ENCODE measurements around the gene ATP8B2. TPM values are rescaled to one million over a fixed set of nuclear protein-coding genes. Genes with fewer than 3 reads are reported as not detected.

Gene ATP8B2
- total and polyA plus RNA-seq, 7 donors, result 1.3 to 5.8 (median 3.6) TPM

- H3K36me3 ChIP-seq (ENCODE audit: insufficient read depth in 1 of 2, low read depth in 1 of 2), result no peaks in the 10 kb centered on the region
- H3K9me3 ChIP-seq, result no peaks in the 10 kb centered on the region
- intact Hi-C loops (cut with DNase I), result no loop called here
- DNase-seq (no peak), ATAC-seq (no peak)
- no peak overlapping the region for H3K4me3 ChIP-seq
- 79 to 84% (median 79%) methylated on average over 4 of the region's 4 CpGs for WGBS, 3 donors
- no peak overlapping the region for H3K27ac ChIP-seq
- peaks cover 8% of the 10 kb centered on the region for H3K4me1 ChIP-seq
- no peak for TF ChIP-seq CTCF (IDR thresholded peaks at IDR 0.05)
- peaks cover 0 to 5% (median 0%) of the 10 kb centered on the region in 3 donors for H3K27me3 ChIP-seq (ENCODE audit: insufficient read depth in 3 of 3, low read length in 2 of 3)
Observed at GRCh38 chr1:154400381-154400801, 75.1 kb downstream of the ATP8B2 start.

Other genes starting within 250 kb of the ATP8B2 start
- gene NUP210L, start 170.5 kb upstream of the ATP8B2 start, total RNA-seq, result 1 to 10 TPM in 1 of 4 donors, under 1 TPM in 3; 0.05 to 3.0 (median 0.26) TPM
- gene NUP210L, start 170.5 kb upstream of the ATP8B2 start, polyA plus RNA-seq, result under 1 TPM in 1 of 3 donors, not detected in 2; 0.01 TPM
- 1,000 to 10,000 TPM; 2,192 to 3,898 (median 3,031) TPM for gene TPM3, start 133.4 kb upstream of the ATP8B2 start, total RNA-seq
- gene TPM3, start 133.4 kb upstream of the ATP8B2 start, polyA plus RNA-seq, result 1,000 to 10,000 TPM; 1,778 to 2,728 (median 2,516) TPM
- not detected for gene CFAP141, start 119.2 kb upstream of the ATP8B2 start, total RNA-seq
- gene CFAP141, start 119.2 kb upstream of the ATP8B2 start, polyA plus RNA-seq, result not detected
- gene UBAP2L, start 104.6 kb upstream of the ATP8B2 start, total RNA-seq, result 100 to 1,000 TPM in 1 of 4 donors, 10 to 100 TPM in 3; 83.9 to 121 (median 87.5) TPM
- gene UBAP2L, start 104.6 kb upstream of the ATP8B2 start, polyA plus RNA-seq, result 10 to 100 TPM; 45.8 to 92.0 (median 81.9) TPM
- 100 to 1,000 TPM; 122 to 148 (median 136) TPM for gene HAX1, start 52.9 kb upstream of the ATP8B2 start, total RNA-seq
- 100 to 1,000 TPM; 110 to 154 (median 143) TPM for gene HAX1, start 52.9 kb upstream of the ATP8B2 start, polyA plus RNA-seq
- gene AQP10, start 4.4 kb upstream of the ATP8B2 start, total RNA-seq, result not detected
- under 1 TPM in 1 of 3 donors, not detected in 2; 0.04 TPM for gene AQP10, start 4.4 kb upstream of the ATP8B2 start, polyA plus RNA-seq
- gene IL6R, start 79.8 kb downstream of the ATP8B2 start, total RNA-seq, result 100 to 1,000 TPM in 1 of 4 donors, 10 to 100 TPM in 3; 32.6 to 182 (median 80.9) TPM
- gene IL6R, start 79.8 kb downstream of the ATP8B2 start, polyA plus RNA-seq, result 10 to 100 TPM; 41.7 to 97.7 (median 80.8) TPM
- under 1 TPM; 0.50 to 0.97 (median 0.68) TPM for gene TDRD10, start 176.7 kb downstream of the ATP8B2 start, total RNA-seq
- 1 to 10 TPM in 1 of 3 donors, under 1 TPM in 2; 0.69 to 2.3 (median 0.99) TPM for gene TDRD10, start 176.7 kb downstream of the ATP8B2 start, polyA plus RNA-seq
- 1 to 10 TPM; 5.6 to 7.4 (median 7.0) TPM for gene SHE, start 176.9 kb downstream of the ATP8B2 start, total RNA-seq
- 1 to 10 TPM; 4.0 to 6.2 (median 4.3) TPM for gene SHE, start 176.9 kb downstream of the ATP8B2 start, polyA plus RNA-seq
- gene UBE2Q1, start 233.1 kb downstream of the ATP8B2 start, total RNA-seq, result 10 to 100 TPM; 43.1 to 65.5 (median 54.8) TPM
- 10 to 100 TPM; 34.0 to 57.5 (median 50.8) TPM for gene UBE2Q1, start 233.1 kb downstream of the ATP8B2 start, polyA plus RNA-seq
- gene CHRNB2, start 242.3 kb downstream of the ATP8B2 start, total RNA-seq, result under 1 TPM in 1 of 4 donors, not detected in 3; 0.08 TPM
- gene CHRNB2, start 242.3 kb downstream of the ATP8B2 start, polyA plus RNA-seq, result under 1 TPM in 1 of 3 donors, not detected in 2; 0.01 TPM

Data from psoas muscle (tissue), 8 donors.